ENCODE measurements around the gene TIRAP. TPM values are rescaled to one million over a fixed set of nuclear protein-coding genes. Genes with fewer than 3 reads are reported as not detected.
A peak's percentile ranks its signal among the peaks of the same experiment; 100 is the strongest.

The TIRAP gene
- total and polyA plus RNA-seq, 9 of the 15 experiments (the other 6 are each of a cell fraction or from before 2014, with no cell fraction given): 0.60 to 8.7 (median 3.7) TPM

DNA sequence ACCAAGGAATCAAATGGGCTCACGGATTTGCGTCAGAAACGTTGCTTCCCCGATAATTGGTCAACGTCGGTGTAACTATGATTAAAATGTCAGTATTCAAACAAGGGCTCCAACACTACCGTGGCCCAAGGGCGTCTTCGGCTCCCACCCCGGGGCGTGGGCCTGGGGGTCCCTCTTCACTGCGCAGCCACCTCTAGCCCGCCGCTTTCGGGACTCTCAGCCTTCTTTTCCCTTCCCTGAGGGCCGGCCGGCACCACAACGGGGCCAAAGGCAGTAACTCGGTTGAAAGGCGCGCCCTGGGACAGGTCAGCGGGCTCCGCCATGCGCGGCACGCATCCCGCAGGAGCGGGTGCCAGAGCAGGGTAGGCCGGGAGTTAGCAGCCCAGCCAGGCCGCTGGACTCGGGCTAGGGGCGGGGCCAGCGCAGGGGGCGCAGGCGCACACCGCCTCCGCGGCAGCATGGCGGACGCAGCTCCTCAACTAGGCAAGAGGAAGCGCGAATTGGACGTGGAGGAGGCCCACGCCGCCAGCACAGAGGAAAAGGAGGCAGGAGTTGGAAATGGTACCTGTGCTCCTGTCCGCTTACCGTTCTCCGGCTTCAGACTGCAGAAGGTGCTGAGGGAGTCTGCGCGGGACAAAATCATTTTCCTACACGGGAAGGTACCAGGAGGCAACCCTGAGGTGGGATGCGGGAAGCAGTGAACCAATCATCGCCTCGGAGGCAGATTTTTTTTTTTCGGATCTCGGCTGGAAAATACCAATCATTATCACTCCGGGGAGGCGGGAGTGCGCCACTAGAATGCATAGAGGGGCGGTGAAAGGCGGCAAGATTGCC lies 20.9 kb downstream of the TIRAP start, which contains the start of gene DCPS (continued):
- TF ChIP-seq BACH1 (tag; IDR thresholded peaks at IDR 0.05) (no peak), MTF1 (CRISPR knock-in tag; IDR thresholded peaks at IDR 0.05; ENCODE audit: borderline replicate concordance) (no peak), ZSCAN29 (IDR thresholded peaks at IDR 0.05) (no peak), CXXC5 (CRISPR knock-in tag; IDR thresholded peaks at IDR 0.05) (peak; percentile 84), SRSF9 (IDR thresholded peaks at IDR 0.05; ENCODE audit: borderline replicate concordance, low read depth, low read length) (no peak), ZBTB7A (IDR thresholded peaks at IDR 0.05; ENCODE audit: borderline replicate concordance, control insufficient read depth, low read depth, low read length) (peak; percentile 65; the same call in 1 of the 2 replicates), JUND (IDR thresholded peaks at IDR 0.05; ENCODE audit: borderline replicate concordance, low read depth, low read length) (peak; percentile 41), JUND (tag; IDR thresholded peaks at IDR 0.05; ENCODE audit: borderline replicate concordance, low read depth, low read length) (peak; percentile 22; the same call in 1 of the 3 replicates), ETV1 (tag; conservative IDR thresholded peaks at IDR 0.05; ENCODE audit: low read depth) (no peak), DIDO1 (tag; IDR thresholded peaks at IDR 0.05; ENCODE audit: low read depth) (peak; percentile 23; the same call in 1 of the 2 replicates), PHF20 (IDR thresholded peaks at IDR 0.05; ENCODE audit: partially characterized antibody) (peak; percentile 95)
- TF ChIP-seq, protein P1, sequence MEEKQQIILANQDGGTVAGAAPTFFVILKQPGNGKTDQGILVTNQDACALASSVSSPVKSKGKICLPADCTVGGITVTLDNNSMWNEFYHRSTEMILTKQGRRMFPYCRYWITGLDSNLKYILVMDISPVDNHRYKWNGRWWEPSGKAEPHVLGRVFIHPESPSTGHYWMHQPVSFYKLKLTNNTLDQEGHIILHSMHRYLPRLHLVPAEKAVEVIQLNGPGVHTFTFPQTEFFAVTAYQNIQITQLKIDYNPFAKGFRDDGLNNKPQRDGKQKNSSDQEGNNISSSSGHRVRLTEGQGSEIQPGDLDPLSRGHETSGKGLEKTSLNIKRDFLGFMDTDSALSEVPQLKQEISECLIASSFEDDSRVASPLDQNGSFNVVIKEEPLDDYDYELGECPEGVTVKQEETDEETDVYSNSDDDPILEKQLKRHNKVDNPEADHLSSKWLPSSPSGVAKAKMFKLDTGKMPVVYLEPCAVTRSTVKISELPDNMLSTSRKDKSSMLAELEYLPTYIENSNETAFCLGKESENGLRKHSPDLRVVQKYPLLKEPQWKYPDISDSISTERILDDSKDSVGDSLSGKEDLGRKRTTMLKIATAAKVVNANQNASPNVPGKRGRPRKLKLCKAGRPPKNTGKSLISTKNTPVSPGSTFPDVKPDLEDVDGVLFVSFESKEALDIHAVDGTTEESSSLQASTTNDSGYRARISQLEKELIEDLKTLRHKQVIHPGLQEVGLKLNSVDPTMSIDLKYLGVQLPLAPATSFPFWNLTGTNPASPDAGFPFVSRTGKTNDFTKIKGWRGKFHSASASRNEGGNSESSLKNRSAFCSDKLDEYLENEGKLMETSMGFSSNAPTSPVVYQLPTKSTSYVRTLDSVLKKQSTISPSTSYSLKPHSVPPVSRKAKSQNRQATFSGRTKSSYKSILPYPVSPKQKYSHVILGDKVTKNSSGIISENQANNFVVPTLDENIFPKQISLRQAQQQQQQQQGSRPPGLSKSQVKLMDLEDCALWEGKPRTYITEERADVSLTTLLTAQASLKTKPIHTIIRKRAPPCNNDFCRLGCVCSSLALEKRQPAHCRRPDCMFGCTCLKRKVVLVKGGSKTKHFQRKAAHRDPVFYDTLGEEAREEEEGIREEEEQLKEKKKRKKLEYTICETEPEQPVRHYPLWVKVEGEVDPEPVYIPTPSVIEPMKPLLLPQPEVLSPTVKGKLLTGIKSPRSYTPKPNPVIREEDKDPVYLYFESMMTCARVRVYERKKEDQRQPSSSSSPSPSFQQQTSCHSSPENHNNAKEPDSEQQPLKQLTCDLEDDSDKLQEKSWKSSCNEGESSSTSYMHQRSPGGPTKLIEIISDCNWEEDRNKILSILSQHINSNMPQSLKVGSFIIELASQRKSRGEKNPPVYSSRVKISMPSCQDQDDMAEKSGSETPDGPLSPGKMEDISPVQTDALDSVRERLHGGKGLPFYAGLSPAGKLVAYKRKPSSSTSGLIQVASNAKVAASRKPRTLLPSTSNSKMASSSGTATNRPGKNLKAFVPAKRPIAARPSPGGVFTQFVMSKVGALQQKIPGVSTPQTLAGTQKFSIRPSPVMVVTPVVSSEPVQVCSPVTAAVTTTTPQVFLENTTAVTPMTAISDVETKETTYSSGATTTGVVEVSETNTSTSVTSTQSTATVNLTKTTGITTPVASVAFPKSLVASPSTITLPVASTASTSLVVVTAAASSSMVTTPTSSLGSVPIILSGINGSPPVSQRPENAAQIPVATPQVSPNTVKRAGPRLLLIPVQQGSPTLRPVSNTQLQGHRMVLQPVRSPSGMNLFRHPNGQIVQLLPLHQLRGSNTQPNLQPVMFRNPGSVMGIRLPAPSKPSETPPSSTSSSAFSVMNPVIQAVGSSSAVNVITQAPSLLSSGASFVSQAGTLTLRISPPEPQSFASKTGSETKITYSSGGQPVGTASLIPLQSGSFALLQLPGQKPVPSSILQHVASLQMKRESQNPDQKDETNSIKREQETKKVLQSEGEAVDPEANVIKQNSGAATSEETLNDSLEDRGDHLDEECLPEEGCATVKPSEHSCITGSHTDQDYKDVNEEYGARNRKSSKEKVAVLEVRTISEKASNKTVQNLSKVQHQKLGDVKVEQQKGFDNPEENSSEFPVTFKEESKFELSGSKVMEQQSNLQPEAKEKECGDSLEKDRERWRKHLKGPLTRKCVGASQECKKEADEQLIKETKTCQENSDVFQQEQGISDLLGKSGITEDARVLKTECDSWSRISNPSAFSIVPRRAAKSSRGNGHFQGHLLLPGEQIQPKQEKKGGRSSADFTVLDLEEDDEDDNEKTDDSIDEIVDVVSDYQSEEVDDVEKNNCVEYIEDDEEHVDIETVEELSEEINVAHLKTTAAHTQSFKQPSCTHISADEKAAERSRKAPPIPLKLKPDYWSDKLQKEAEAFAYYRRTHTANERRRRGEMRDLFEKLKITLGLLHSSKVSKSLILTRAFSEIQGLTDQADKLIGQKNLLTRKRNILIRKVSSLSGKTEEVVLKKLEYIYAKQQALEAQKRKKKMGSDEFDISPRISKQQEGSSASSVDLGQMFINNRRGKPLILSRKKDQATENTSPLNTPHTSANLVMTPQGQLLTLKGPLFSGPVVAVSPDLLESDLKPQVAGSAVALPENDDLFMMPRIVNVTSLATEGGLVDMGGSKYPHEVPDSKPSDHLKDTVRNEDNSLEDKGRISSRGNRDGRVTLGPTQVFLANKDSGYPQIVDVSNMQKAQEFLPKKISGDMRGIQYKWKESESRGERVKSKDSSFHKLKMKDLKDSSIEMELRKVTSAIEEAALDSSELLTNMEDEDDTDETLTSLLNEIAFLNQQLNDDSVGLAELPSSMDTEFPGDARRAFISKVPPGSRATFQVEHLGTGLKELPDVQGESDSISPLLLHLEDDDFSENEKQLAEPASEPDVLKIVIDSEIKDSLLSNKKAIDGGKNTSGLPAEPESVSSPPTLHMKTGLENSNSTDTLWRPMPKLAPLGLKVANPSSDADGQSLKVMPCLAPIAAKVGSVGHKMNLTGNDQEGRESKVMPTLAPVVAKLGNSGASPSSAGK (IDR thresholded peaks at IDR 0.05): peak; percentile 96
- TF ChIP-seq, protein P2, sequence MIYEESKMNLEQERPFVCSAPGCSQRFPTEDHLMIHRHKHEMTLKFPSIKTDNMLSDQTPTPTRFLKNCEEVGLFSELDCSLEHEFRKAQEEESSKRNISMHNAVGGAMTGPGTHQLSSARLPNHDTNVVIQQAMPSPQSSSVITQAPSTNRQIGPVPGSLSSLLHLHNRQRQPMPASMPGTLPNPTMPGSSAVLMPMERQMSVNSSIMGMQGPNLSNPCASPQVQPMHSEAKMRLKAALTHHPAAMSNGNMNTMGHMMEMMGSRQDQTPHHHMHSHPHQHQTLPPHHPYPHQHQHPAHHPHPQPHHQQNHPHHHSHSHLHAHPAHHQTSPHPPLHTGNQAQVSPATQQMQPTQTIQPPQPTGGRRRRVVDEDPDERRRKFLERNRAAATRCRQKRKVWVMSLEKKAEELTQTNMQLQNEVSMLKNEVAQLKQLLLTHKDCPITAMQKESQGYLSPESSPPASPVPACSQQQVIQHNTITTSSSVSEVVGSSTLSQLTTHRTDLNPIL (CRISPR knock-in tag; IDR thresholded peaks at IDR 0.05): no peak

All from K562 (cell line).